NCI-H774 (cell line): ENCODE results near the gene GDPD4.

Experiments used
- DNase-seq: peaks from one replicate; lab custom pipeline; 2025; lab: John Stamatoyannopoulos, UW

GDPD4 gene

GRCh38 chr11:77233011-77233410 lies 68.5 kb downstream of the GDPD4 start:
- no peak for DNase-seq

GRCh38 chr11:77232242-77232641 lies 69.2 kb downstream of the GDPD4 start:
- no peak for DNase-seq

- no peak for DNase-seq
Measured at GRCh38 chr11:77231800-77232199, 69.7 kb downstream of the GDPD4 start.

GRCh38 chr11:77230878-77231605 lies 70.4 kb downstream of the GDPD4 start:
- no peak for DNase-seq

GRCh38 chr11:77223797-77224196 lies 77.7 kb downstream of the GDPD4 start:
- DNase-seq = no peak

- no peak for DNase-seq
Measured at GRCh38 chr11:77217156-77217555, 84.3 kb downstream of the GDPD4 start.

GRCh38 chr11:77215106-77215505 lies 86.4 kb downstream of the GDPD4 start:
- DNase-seq = no peak

- DNase-seq = no peak
Measured at GRCh38 chr11:77214557-77214956, 86.9 kb downstream of the GDPD4 start.

- DNase-seq = no peak
Measured at GRCh38 chr11:77213589-77214428, 87.7 kb downstream of the GDPD4 start.

GRCh38 chr11:77213029-77213579 lies 88.4 kb downstream of the GDPD4 start:
- DNase-seq = no peak

GRCh38 chr11:77212314-77213007 lies 89.0 kb downstream of the GDPD4 start:
- DNase-seq = no peak

- no peak for DNase-seq
Measured at GRCh38 chr11:77211594-77212251, 89.8 kb downstream of the GDPD4 start.

GRCh38 chr11:77211040-77211451 lies 90.4 kb downstream of the GDPD4 start:
- no peak for DNase-seq

GRCh38 chr11:77209663-77210062 lies 91.8 kb downstream of the GDPD4 start:
- no peak for DNase-seq

GRCh38 chr11:77208535-77208934 lies 93.0 kb downstream of the GDPD4 start:
- DNase-seq = no peak

GRCh38 chr11:77207618-77208313 lies 93.7 kb downstream of the GDPD4 start:
- DNase-seq = no peak

GRCh38 chr11:77207019-77207485 lies 94.4 kb downstream of the GDPD4 start:
- DNase-seq = no peak

GRCh38 chr11:77206264-77207018 lies 95.0 kb downstream of the GDPD4 start:
- DNase-seq = no peak

- DNase-seq = no peak
Measured at GRCh38 chr11:77205467-77206263, 95.8 kb downstream of the GDPD4 start.
